T-helper 22 cell (primary cell): Measurements from ENCODE around the gene ITFG1.
A peak's percentile ranks its signal among the peaks of the same experiment; 100 is the strongest.

Experiments
- DNase-seq: peaks from one replicate; pipeline ENCODE4 v3.0.0-alpha.2; 2020; ENCODE audit warnings: low read depth

Gene ITFG1

GRCh38 chr16:47460711-47461597, at the start of gene ITFG1, which contains the start of gene PHKB:
Gene ITFG1 (minus strand): TSS chr16:47461063. CDS start chr16:47461045, 18 bp downstream.
Gene PHKB (plus strand): TSS chr16:47461331. CDS start chr16:47461351, 20 bp downstream.
- peak; percentile 93 for DNase-seq

DNA sequence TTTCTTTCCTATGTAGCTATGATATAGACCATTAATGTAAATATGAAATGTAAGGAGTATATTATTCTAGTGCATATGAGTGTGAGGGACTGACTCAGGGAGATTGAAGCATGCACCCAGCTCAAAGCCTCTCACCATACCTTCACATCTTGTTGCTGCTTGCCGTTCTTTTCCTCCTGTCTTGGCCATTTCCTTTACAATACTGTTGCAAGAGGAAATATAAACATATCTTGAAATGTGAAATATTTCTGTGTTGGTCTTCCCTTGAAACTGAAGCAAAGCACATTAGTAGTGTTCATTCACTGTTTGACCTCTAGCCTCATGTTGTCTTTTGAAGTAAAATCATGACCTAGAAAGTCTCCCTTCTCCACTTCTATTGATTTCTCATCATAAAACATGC, 46.8 kb upstream of the ITFG1 start:
- no peak for DNase-seq

- DNase-seq = no peak
Measured at GRCh38 chr16:47506800-47507199, 45.9 kb upstream of the ITFG1 start.

- no peak for DNase-seq
Measured at GRCh38 chr16:47504599-47504998, 43.7 kb upstream of the ITFG1 start.

- DNase-seq = no peak
Measured at GRCh38 chr16:47503936-47504335, 43.1 kb upstream of the ITFG1 start.

DNA sequence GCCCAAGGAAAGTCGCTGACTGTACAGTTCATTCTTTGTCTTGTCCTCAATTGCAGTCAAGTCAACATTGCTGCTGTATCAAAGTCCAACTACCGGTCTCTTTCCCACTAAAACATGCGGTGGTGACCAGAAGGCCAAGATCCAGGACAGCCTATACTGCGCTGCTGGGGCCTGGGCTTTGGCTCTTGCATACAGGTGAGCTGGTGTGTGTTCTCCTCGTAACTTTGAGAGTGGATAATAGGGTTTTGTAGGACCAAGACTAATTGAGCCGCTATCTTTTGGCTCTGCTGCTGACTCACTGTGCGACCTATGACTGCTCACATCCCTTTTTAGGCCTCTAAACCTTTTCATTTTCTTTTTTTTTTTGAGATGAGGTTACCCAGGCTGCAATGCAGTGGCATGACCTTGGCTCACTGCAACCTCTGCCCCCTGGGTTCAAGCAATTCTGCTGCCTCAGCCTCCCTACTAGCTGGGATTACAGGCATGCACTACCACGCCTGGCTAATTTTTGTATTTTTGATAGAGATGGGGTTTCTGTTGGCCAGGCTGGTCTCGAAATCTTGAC, 38.9 kb upstream of the ITFG1 start:
- no peak for DNase-seq

GRCh38 chr16:47499080-47499699, 38.3 kb upstream of the ITFG1 start:
- DNase-seq = no peak

DNA sequence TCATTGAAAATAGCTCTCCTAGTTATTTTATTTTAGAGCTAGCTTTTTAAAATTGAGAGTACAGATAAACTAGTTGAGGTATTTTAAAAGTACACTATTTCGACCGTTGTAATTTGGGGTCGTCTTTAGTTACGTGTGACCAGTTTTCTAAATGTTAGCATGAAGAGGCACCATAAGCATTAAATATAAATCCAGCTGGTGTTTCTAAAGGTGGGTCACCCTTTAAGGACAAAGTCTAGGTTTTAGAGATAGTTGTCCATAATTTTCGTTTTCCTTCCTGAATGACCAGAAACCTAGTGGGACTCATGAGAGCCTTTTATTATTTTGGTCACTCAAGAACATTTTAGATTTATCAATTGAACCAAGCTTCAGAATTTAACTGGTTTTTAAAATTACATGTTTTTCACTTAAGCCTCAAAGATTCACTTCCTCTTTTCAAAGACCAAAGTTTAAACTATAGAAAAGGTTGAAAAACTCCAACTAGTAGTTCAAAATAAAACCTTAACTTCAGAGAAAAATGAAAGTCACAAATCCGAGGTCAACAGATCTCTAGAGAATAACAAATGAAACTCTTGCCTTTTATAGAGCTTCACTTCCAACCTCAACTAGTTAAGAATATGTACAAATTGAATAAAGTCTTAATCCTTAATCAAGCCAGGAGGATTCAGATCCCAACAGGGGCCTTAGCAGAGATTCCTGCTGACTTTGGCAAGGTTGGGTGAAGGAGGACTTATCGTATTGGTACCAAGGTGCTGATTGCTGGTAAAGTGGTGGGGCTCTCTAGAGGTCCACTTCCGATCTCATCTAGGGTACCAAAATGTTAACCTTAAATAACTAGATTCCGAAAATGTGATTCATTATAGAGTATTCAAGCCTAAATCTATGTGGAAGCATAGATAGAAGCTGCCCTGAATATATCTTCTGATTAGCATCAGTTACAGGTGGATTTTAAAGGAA, 32.8 kb upstream of the ITFG1 start:
- DNase-seq = no peak

- DNase-seq = no peak
Measured at GRCh38 chr16:47492428-47493377, 31.8 kb upstream of the ITFG1 start.

DNA sequence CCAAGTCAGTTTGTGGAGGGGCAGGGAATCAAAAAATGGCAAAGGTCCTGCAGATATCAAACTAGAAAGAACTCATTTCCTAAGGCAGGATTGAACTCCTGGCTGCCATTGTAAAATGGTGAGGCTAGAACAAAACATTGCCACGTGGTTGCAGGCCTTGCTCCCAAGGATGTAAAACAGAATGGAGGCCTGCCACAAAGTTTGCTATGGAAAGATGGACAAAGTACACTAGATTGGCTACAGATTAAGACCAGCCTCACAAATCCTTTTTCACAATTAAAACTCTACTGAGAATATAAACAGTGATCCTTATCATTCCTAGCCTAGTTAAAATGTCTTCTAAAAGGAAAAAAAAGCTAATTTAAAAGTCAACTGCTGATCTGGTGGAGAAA, 31.2 kb upstream of the ITFG1 start:
- DNase-seq = no peak

GRCh38 chr16:47490471-47490870, 29.6 kb upstream of the ITFG1 start:
- no peak for DNase-seq

GRCh38 chr16:47488051-47488450, 27.2 kb upstream of the ITFG1 start:
- DNase-seq = no peak

GRCh38 chr16:47486856-47487255, 26.0 kb upstream of the ITFG1 start:
- no peak for DNase-seq

DNA sequence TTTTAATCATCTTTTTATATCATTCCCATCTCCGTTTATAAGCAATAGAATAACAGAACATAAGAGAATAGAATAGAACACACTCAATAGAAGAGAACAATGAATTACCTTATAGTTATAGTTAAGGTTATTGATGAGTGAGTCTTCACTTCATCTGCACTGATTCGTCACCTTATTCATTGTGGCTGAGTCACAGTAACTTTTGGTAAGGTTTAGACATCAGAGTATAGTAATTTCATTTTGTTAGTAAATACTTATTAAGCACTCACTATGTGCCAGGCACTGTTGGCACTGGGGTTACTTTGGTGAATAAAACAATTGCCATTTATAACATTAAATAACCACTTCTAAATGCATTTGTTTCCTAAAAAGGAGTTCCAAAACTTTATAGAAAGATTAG, 22.8 kb upstream of the ITFG1 start:
- no peak for DNase-seq

DNA sequence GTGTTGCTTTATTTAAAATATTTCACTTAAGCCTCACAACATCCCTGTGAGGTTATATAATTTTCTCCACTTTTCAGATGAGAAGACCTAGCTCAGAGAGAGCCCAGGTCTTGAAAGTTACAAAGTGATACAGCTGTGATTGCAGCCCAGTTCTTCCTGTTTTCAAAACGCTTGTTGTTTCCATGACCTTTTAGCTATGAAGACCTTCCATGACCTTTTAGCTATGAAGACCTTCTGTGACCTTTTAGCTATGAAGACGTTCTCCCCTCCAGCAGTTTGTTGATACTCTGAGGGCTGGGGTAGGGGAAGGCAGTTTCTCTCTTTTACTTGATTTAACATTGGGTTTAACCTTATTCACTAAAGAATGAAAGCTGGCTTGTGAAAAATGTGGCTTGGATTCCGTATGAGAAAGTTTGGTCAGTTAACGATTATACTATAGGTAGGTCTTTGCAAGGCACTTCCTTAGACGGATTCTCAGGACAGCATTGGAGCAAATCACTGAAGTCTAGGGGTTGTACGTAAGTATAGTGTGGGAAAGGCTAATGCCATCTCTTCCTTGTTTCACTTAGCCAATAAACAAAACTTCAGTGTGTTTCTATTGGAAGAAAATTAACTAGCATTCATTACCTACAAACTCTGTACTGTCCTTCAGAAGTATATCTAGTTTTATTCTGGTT, 21.0 kb upstream of the ITFG1 start:
- DNase-seq = no peak

GRCh38 chr16:47480410-47480809, 19.5 kb upstream of the ITFG1 start:
- DNase-seq = no peak

DNA sequence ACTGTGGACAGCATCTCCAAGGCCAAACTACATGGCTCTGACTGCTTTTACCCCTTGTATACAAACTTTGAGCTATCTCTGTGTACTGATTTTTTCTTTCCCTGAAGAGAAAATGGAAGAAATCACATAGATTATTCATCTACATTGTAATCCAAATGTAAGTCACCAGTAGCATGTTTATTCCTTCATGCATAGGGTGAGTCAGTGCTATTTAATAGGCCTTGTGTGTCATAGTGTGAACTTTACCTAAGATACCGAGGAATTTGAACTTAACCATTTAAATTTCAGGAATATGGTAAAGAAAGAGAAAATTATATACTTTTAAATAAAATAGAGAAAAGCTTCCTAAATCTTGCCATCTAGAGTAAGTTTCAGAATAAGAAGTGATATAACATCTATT, 16.8 kb upstream of the ITFG1 start:
- no peak for DNase-seq

- DNase-seq = no peak
Measured at GRCh38 chr16:47476654-47477345, 15.9 kb upstream of the ITFG1 start.

DNA sequence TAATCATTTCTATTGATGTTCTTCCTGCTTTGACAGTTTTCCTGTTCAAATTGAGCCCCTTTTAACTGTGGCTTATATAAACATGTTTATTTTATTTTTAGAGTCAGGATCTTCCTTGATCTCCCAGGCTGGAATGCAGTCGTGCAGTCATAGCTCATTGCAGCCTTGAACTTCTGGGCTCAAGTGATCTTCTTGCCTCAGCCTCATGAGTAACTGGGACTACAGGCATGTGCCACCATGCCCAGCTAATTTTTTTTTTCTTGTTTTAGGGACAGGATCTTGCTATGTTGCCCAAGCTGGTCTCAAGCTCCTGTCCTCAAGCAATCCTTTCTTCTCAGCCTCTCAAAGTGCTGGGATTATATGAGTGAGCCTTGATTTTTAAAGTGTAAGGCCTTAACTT, 14.9 kb upstream of the ITFG1 start:
- DNase-seq = no peak

- no peak for DNase-seq
Measured at GRCh38 chr16:47473792-47474191, 12.9 kb upstream of the ITFG1 start.
